Measurements from ENCODE around the gene WNT3A.

The WNT3A gene

DNA sequence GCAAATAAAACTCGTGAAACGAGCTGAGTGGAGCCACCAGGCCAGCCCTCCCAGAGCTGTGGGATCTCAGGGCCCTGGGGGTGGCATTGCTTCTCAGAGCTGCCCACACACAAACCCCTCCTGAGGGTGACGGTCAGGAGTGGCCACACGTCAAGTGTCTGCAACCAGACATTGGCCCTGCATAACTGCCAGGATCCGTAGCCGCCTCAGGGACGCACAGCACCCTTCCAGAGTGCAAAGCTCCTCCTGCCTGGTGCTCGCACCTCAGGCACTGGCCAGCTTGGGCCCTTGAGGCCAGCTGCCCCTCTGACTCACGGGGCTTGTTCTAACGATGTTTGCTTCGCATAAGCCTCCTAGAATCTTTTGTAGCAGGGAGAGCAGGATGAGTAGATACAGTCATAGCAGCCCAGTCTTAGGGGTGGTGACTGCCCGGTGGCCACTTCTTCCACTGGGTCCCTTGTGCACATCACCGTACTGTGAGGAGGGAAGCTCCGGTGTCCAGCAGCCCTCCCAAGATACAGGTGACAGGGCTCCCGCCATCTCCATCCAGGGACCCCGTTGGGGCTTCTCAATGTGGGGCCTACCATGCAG, 5.0 kb downstream of the WNT3A start:
- Histone ChIP-seq H3K4me1 (ENCODE audit: low read length) (peaks cover 9% of the 10 kb centered on the region; the same call in 1 of the 2 replicates), H3K9ac (ENCODE audit: low read length) (no peak overlapping the region), H3K4me2 (ENCODE audit: low read length) (no peak overlapping the region), H3K4me3 (ENCODE audit: low read length) (no peak overlapping the region), H3K27ac (ENCODE audit: low read length) (no peak overlapping the region), H3K27me3 (ENCODE audit: low read depth, low read length) (no peaks in the 10 kb centered on the region), H2AFZ (ENCODE audit: low read depth, low read length) (no peak overlapping the region), H3K36me3 (replicated peaks; ENCODE audit: low read depth, low read length) (no peaks in the 10 kb centered on the region), H3K9me3 (ENCODE audit: insufficient read depth, low read length) (no peaks in the 10 kb centered on the region), H3K79me2 (ENCODE audit: low read length) (no peaks in the 10 kb centered on the region), H4K20me1 (ENCODE audit: insufficient read depth, low read length) (no peaks in the 10 kb centered on the region)
- TF ChIP-seq, protein P1, sequence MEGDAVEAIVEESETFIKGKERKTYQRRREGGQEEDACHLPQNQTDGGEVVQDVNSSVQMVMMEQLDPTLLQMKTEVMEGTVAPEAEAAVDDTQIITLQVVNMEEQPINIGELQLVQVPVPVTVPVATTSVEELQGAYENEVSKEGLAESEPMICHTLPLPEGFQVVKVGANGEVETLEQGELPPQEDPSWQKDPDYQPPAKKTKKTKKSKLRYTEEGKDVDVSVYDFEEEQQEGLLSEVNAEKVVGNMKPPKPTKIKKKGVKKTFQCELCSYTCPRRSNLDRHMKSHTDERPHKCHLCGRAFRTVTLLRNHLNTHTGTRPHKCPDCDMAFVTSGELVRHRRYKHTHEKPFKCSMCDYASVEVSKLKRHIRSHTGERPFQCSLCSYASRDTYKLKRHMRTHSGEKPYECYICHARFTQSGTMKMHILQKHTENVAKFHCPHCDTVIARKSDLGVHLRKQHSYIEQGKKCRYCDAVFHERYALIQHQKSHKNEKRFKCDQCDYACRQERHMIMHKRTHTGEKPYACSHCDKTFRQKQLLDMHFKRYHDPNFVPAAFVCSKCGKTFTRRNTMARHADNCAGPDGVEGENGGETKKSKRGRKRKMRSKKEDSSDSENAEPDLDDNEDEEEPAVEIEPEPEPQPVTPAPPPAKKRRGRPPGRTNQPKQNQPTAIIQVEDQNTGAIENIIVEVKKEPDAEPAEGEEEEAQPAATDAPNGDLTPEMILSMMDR (IDR thresholded peaks at IDR 0.05; ENCODE audit: low read depth, low read length): no peak
- TF ChIP-seq EZH2phosphoT487 (IDR thresholded peaks at IDR 0.05; ENCODE audit: low read depth): no peak

GRCh38 chr1:228012555-228012954, 5.8 kb downstream of the WNT3A start:
- Histone ChIP-seq H2AFZ (ENCODE audit: low read depth, low read length) (no peak overlapping the region), H3K4me2 (ENCODE audit: low read length) (no peak overlapping the region), H3K9me3 (ENCODE audit: insufficient read depth, low read length) (no peaks in the 10 kb centered on the region), H3K27me3 (ENCODE audit: low read depth, low read length) (no peaks in the 10 kb centered on the region), H3K79me2 (ENCODE audit: low read length) (no peaks in the 10 kb centered on the region), H3K36me3 (replicated peaks; ENCODE audit: low read depth, low read length) (no peaks in the 10 kb centered on the region), H3K4me3 (ENCODE audit: low read length) (no peak overlapping the region), H3K4me1 (ENCODE audit: low read length) (peaks cover 9% of the 10 kb centered on the region; the same call in 1 of the 2 replicates), H3K9ac (ENCODE audit: low read length) (no peak overlapping the region), H3K27ac (ENCODE audit: low read length) (no peak overlapping the region), H4K20me1 (ENCODE audit: insufficient read depth, low read length) (no peaks in the 10 kb centered on the region)
- TF ChIP-seq EZH2phosphoT487 (IDR thresholded peaks at IDR 0.05; ENCODE audit: low read depth): no peak
- TF ChIP-seq, protein P1 (IDR thresholded peaks at IDR 0.05; ENCODE audit: low read depth, low read length): no peak

DNA sequence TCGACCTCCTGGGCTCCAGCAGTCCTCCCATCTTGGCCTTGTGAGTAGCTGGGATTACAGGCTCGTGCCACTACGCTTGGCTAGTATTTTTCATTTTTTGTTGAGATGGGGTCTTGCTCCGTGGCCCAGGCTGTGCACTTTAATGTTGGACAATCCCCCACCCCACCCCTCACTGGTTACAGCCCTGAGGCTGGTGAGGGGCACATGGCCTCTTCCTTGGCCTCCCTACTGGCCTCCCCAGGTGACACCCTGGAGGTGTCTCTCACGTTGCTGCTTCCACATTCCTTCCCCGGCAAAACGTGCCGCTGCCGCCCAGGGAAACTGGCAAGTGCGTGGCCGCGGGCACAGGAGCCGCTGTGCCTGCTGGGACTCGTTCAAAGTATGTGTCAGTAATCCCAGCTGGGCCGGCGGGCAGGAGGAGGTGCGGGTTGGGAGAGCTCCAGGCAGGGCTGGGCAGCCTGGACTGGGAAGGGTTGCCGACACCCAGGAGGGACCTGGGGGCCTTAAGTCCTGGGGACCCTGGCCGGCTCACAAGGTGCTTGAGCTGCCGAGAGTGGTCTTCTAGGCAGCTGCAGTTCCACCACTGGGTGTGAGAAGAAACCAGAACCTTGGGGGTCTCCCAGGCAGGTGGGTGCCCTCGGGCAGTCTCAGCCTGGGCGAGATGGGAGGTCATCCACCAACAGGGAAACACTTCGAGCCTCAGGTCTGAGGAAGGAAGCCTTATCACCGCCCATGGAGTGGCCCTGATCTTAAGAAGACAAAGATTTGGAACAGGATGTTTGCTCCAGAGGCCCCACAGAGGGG, 6.5 kb downstream of the WNT3A start:
- TF ChIP-seq, protein P1 (IDR thresholded peaks at IDR 0.05; ENCODE audit: low read depth, low read length): no peak
- H3K4me2 ChIP-seq (ENCODE audit: low read length): no peak overlapping the region
- H3K27ac ChIP-seq (ENCODE audit: low read length): no peak overlapping the region
- no peak overlapping the region for H2AFZ ChIP-seq (ENCODE audit: low read depth, low read length)
- no peaks in the 10 kb centered on the region for H4K20me1 ChIP-seq (ENCODE audit: insufficient read depth, low read length)
- no peak overlapping the region for H3K4me3 ChIP-seq (ENCODE audit: low read length)
- H3K9ac ChIP-seq (ENCODE audit: low read length): no peak overlapping the region
- H3K4me1 ChIP-seq (ENCODE audit: low read length): peaks cover 9% of the 10 kb centered on the region; the same call in 1 of the 2 replicates
- H3K79me2 ChIP-seq (ENCODE audit: low read length): no peaks in the 10 kb centered on the region
- H3K27me3 ChIP-seq (ENCODE audit: low read depth, low read length): no peaks in the 10 kb centered on the region
- H3K9me3 ChIP-seq (ENCODE audit: insufficient read depth, low read length): no peaks in the 10 kb centered on the region
- H3K36me3 ChIP-seq (replicated peaks; ENCODE audit: low read depth, low read length): no peaks in the 10 kb centered on the region
